Small intestine (tissue), 7 donors: Measurements from ENCODE around the gene BAZ1B. TPM values are rescaled to one million over a fixed set of nuclear protein-coding genes. Genes with fewer than 3 reads are reported as not detected.
"Not testable (repeated sequence)": the region's sequence is repeated elsewhere in the genome, so short reads cannot be mapped to it uniquely, and the experiment has no call there.

ENCODE experiments used
- DNase-seq, 2 donors: peaks; one replicate each; pipeline versions ENCODE4 v3.0.0 to v3.0.0-alpha.2; 2013
- FAIRE-seq: peaks from 2 replicates; lab custom pipeline; 2012; peaks lifted over from hg19 to GRCh38; lab: Jason Lieb, UNC
- H3K27ac ChIP-seq, 3 donors: one replicate each; pipeline ENCODE4 v1.5.1; 2013; ENCODE audit warnings: low read length in 2 of 3, mild to moderate bottlenecking in 2 of 3, control low read depth in 1 of 3, inconsistent platforms in 1 of 3, low read depth in 1 of 3, moderate library complexity in 1 of 3
- H3K27me3 ChIP-seq, 3 donors: one replicate each; pipeline ENCODE4 v1.6.1; 2013; ENCODE audit warnings: low read length in 3 of 3, inconsistent platforms in 1 of 3; ENCODE audit not compliant: control insufficient read depth in 3 of 3, insufficient read depth in 3 of 3
- H3K36me3 ChIP-seq, 3 donors: one replicate each; pipeline ENCODE4 v1.6.1; 2013; ENCODE audit warnings: low read length in 3 of 3, inconsistent platforms in 1 of 3, low read depth in 1 of 3, mild to moderate bottlenecking in 1 of 3, moderate library complexity in 1 of 3; ENCODE audit not compliant: control insufficient read depth in 3 of 3, insufficient read depth in 2 of 3
- H3K4me1 ChIP-seq, 3 donors: one replicate each; pipeline ENCODE4 v1.6.1; 2013; ENCODE audit warnings: low read length in 2 of 3, inconsistent platforms in 1 of 3, low read depth in 1 of 3, mild to moderate bottlenecking in 1 of 3, moderate library complexity in 1 of 3; ENCODE audit not compliant: control insufficient read depth in 3 of 3, insufficient read depth in 2 of 3
- H3K4me3 ChIP-seq, 3 donors: one replicate each; pipeline ENCODE4 v1.5.1; 2013; ENCODE audit warnings: low read length in 3 of 3, control low read depth in 1 of 3, inconsistent platforms in 1 of 3, low read depth in 1 of 3, mild to moderate bottlenecking in 1 of 3, moderate library complexity in 1 of 3
- H3K9me3 ChIP-seq, 2 donors: one replicate each; pipeline ENCODE4 v1.6.1; 2013; ENCODE audit warnings: low read depth in 1 of 2, low read length in 1 of 2; ENCODE audit not compliant: control insufficient read depth in 2 of 2, insufficient read depth in 1 of 2
- WGBS, 3 donors: extraction: QIAGEN DNeasy Blood & Tissue Kit; methylation state at CpG; one replicate each; pipeline ENCODE4 v1.1.7; 2013; 5-methylcytosine and 5-hydroxymethylcytosine counted together
- polyA plus RNA-seq, 4 donors: library from polyadenylated mRNA; stranded (reverse) in 3 of 4; unstranded in 1 of 4; fragments of 200-250 nt in 3 of 4; fragments of 120-200 nt in 1 of 4; gene quantifications; one replicate each; pipeline versions ENCODE4 v1.2.1 to v1.2.3, GENCODE V29; 2013
- donor health status: healthy with polysubstance abuse.
- donor health status: control.
- donor health status: control.
- donor health status: Bipolar disorder and iron deficiency.
- donor health status: healthy.

The BAZ1B gene
- polyA plus RNA-seq, 4 donors = 15.7 to 34.4 (median 23.2) TPM

GRCh38 chr7:73504017-73504416 is 18.1 kb downstream of the BAZ1B start:
- Histone ChIP-seq H3K9me3 (no peaks in the 10 kb centered on the region), H3K27ac (no peak overlapping the region), H3K27me3 (no peaks in the 10 kb centered on the region), H3K4me3 (no peak overlapping the region), H3K4me1 (no peaks in the 10 kb centered on the region), H3K36me3 (peaks cover 16 to 71% (median 26%) of the 10 kb centered on the region in 3 donors)
- WGBS, 3 donors = 98 to 100% (median 99%) methylated on average over 2 of the region's 2 CpGs
- FAIRE-seq (no peak), DNase-seq (no peak)

GRCh38 chr7:73503229-73503628 is 18.9 kb downstream of the BAZ1B start:
- Histone ChIP-seq H3K4me1 (no peaks in the 10 kb centered on the region), H3K4me3 (no peak overlapping the region), H3K9me3 (no peaks in the 10 kb centered on the region), H3K27ac (no peak overlapping the region), H3K27me3 (no peaks in the 10 kb centered on the region), H3K36me3 (peaks cover 18 to 66% (median 28%) of the 10 kb centered on the region in 3 donors)
- WGBS, 3 donors = 93 to 95% (median 95%) methylated on average over 5 of the region's 5 CpGs
- FAIRE-seq (no peak), DNase-seq (no peak)

GRCh38 chr7:73496626-73497025 is 25.5 kb downstream of the BAZ1B start:
- Histone ChIP-seq H3K9me3 (no peaks in the 10 kb centered on the region), H3K36me3 (peaks cover 14 to 58% (median 23%) of the 10 kb centered on the region in 3 donors), H3K27ac (no peak overlapping the region), H3K4me1 (no peaks in the 10 kb centered on the region), H3K4me3 (no peak overlapping the region), H3K27me3 (no peaks in the 10 kb centered on the region)
- FAIRE-seq (no peak), DNase-seq (no peak)
- 93 to 95% (median 95%) methylated on average over 7 of the region's 7 CpGs for WGBS, 3 donors

- H3K9me3 ChIP-seq, H3K27me3 ChIP-seq, DNase-seq, FAIRE-seq, H3K4me3 ChIP-seq, H3K27ac ChIP-seq, H3K4me1 ChIP-seq: not testable (repeated sequence)
- 96 to 98% (median 96%) methylated on average over 2 of the region's 2 CpGs for WGBS, 3 donors
- peaks cover 12 to 61% (median 17%) of the 10 kb centered on the region in 3 donors for H3K36me3 ChIP-seq
These were observed 26.6 kb downstream of the BAZ1B start for GRCh38 chr7:73495507-73495906.

GRCh38 chr7:73489976-73490375 is 32.1 kb downstream of the BAZ1B start:
- Histone ChIP-seq H3K27ac (no peak overlapping the region), H3K4me3 (no peak overlapping the region), H3K9me3 (no peaks in the 10 kb centered on the region), H3K36me3 (peaks cover 8 to 43% (median 10%) of the 10 kb centered on the region in 3 donors), H3K4me1 (no peaks in the 10 kb centered on the region), H3K27me3 (no peaks in the 10 kb centered on the region)
- FAIRE-seq (no peak), DNase-seq (no peak)

- WGBS, 3 donors = 97 to 100% (median 98%) methylated on average over 1 of the region's 1 CpG
- DNase-seq = no peak
- Histone ChIP-seq H3K27ac (no peak overlapping the region), H3K4me3 (no peak overlapping the region), H3K9me3 (no peaks in the 10 kb centered on the region), H3K27me3 (no peaks in the 10 kb centered on the region), H3K4me1 (no peaks in the 10 kb centered on the region), H3K36me3 (peaks cover 6 to 39% (median 15%) of the 10 kb centered on the region in 3 donors)
- FAIRE-seq = no peak
These were observed 34.6 kb downstream of the BAZ1B start for GRCh38 chr7:73487486-73487885.

GRCh38 chr7:73483171-73483570 is 38.9 kb downstream of the BAZ1B start:
- FAIRE-seq (no peak), DNase-seq (no peak)
- no peaks in the 10 kb centered on the region for H3K27me3 ChIP-seq
- no peak overlapping the region for H3K27ac ChIP-seq
- H3K4me3 ChIP-seq = no peak overlapping the region
- no peaks in the 10 kb centered on the region for H3K9me3 ChIP-seq
- H3K4me1 ChIP-seq = no peaks in the 10 kb centered on the region
- WGBS, 3 donors = 84 to 96% (median 96%) methylated on average over 1 of the region's 1 CpG
- H3K36me3 ChIP-seq = peaks cover 4 to 32% (median 17%) of the 10 kb centered on the region in 3 donors

GRCh38 chr7:73482746-73483145 is 39.3 kb downstream of the BAZ1B start:
- no peak overlapping the region for H3K4me3 ChIP-seq
- 82 to 93% (median 89%) methylated on average over 5 of the region's 5 CpGs for WGBS, 3 donors
- no peak for FAIRE-seq
- DNase-seq = no peak
- peaks cover 8 to 36% (median 19%) of the 10 kb centered on the region in 3 donors for H3K36me3 ChIP-seq
- no peaks in the 10 kb centered on the region for H3K9me3 ChIP-seq
- H3K4me1 ChIP-seq = no peaks in the 10 kb centered on the region
- no peak overlapping the region for H3K27ac ChIP-seq
- H3K27me3 ChIP-seq = no peaks in the 10 kb centered on the region

GRCh38 chr7:73481521-73481920 is 40.6 kb downstream of the BAZ1B start:
- not testable (repeated sequence) for FAIRE-seq

More at GRCh38 chr7:73481521-73481920, 40.6 kb downstream of the BAZ1B start:
- not testable (repeated sequence) for H3K4me1 ChIP-seq, H3K27ac ChIP-seq, H3K9me3 ChIP-seq, H3K4me3 ChIP-seq, DNase-seq, H3K27me3 ChIP-seq
- peaks cover 12 to 40% (median 20%) of the 10 kb centered on the region in 3 donors for H3K36me3 ChIP-seq
- 92 to 94% (median 92%) methylated on average over 9 to 12 of the region's 12 CpGs for WGBS, 3 donors
